Spinal cord (tissue), 4 donors: ENCODE data around the gene CEP63. TPM values are rescaled to one million over a fixed set of nuclear protein-coding genes. Genes with fewer than 3 reads are reported as not detected.

Source experiments
- polyA plus RNA-seq, 2 donors: library from polyadenylated mRNA; unstranded; fragments of 120-200 nt; gene quantifications; one replicate each; pipeline ENCODE4 v1.2.1, GENCODE V29; 2013; ENCODE audit not compliant: insufficient read length in 2 of 2
- total RNA-seq, 2 donors: library from RNA; depleted of rRNA in 1 of 2; stranded (reverse); fragments of 120-200 nt in 1 of 2; fragments of >200 nt in 1 of 2; gene quantifications; one replicate each; pipeline versions ENCODE4 v1.2.3 to v1.2.4, GENCODE V29; 2013 to 2014

Gene CEP63
- total and polyA plus RNA-seq, 4 donors = 26.3 to 35.2 (median 28.6) TPM

Other genes starting within 250 kb of the CEP63 start
- gene RYK, start 235.2 kb upstream of the CEP63 start, total RNA-seq = 10 to 100 TPM; 87.9 to 92.2 TPM
- 10 to 100 TPM; 39.6 to 44.6 TPM for gene RYK, start 235.2 kb upstream of the CEP63 start, polyA plus RNA-seq
- gene AMOTL2, start 111.6 kb upstream of the CEP63 start, total RNA-seq = 10 to 100 TPM; 54.7 to 82.9 TPM
- 10 to 100 TPM; 64.7 to 82.0 TPM for gene AMOTL2, start 111.6 kb upstream of the CEP63 start, polyA plus RNA-seq
- gene ANAPC13, start 72 bp upstream of the CEP63 start, total RNA-seq = 100 to 1,000 TPM in 1 of 2 donors, 10 to 100 TPM in 1; 99.0 to 102 TPM
- 100 to 1,000 TPM; 111 to 143 TPM for gene ANAPC13, start 72 bp upstream of the CEP63 start, polyA plus RNA-seq
- 1 to 10 TPM; 1.5 to 2.5 TPM for gene KY, start 165.0 kb downstream of the CEP63 start, total RNA-seq
- 1 to 10 TPM; 2.5 to 4.2 TPM for gene KY, start 165.0 kb downstream of the CEP63 start, polyA plus RNA-seq